Mammary epithelial cell (primary cell): ENCODE data around the gene ATIC.

Experiments used
- EZH2 ChIP-seq: IDR thresholded peaks from 2 replicates; pipeline ENCODE4 v1.6.1; 2012; ENCODE audit warnings: low read length, inconsistent platforms, borderline replicate concordance
- TF ChIP-seq, protein P1 (sequence below), 2 donors: IDR thresholded peaks in 1 of 2; conservative IDR thresholded peaks in 1 of 2; 2 replicates each; pipeline ENCODE4 v1.5.1; 2011 to 2012; ENCODE audit warnings: inconsistent platforms in 2 of 2, low read length in 2 of 2, mild to moderate bottlenecking in 2 of 2, control low read depth in 1 of 2, low read depth in 1 of 2; ENCODE audit not compliant: insufficient read depth in 1 of 2; ENCODE audit errors: extremely low read depth in 1 of 2

DNA sequence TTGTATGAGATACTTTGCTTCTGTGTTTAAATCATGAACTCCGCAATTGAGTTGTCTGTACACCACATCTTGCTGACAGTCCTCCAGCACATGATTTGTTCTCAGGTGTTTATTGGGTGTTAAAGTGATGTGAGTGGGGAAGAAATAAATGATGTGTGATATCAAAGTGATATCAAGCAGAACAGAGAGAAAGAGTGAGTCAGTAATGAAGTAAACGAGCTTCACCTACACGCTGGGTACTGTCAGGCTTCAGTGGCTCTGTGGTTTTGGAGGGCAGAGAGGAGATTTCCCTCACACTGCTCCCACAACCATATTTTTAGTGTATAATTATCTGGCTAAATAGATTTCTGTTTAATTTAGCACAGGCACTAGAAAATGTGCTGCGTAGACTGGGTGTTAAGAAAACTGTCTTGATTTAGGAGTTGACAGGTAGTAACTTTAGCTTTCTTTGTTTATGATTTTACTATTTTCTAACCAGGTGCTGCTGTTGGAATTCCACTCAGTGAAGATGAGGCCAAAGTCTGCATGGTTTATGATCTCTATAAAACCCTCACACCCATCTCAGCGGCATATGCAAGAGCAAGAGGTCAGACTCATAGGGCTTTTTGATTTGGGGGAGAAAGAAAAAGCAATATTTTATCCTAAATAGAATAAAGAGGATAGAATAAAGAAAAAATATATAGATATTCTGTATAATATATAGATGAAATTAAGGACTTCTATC is 21.2 kb downstream of the ATIC start:
- TF ChIP-seq, protein P1, sequence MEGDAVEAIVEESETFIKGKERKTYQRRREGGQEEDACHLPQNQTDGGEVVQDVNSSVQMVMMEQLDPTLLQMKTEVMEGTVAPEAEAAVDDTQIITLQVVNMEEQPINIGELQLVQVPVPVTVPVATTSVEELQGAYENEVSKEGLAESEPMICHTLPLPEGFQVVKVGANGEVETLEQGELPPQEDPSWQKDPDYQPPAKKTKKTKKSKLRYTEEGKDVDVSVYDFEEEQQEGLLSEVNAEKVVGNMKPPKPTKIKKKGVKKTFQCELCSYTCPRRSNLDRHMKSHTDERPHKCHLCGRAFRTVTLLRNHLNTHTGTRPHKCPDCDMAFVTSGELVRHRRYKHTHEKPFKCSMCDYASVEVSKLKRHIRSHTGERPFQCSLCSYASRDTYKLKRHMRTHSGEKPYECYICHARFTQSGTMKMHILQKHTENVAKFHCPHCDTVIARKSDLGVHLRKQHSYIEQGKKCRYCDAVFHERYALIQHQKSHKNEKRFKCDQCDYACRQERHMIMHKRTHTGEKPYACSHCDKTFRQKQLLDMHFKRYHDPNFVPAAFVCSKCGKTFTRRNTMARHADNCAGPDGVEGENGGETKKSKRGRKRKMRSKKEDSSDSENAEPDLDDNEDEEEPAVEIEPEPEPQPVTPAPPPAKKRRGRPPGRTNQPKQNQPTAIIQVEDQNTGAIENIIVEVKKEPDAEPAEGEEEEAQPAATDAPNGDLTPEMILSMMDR (conservative IDR thresholded peaks at IDR 0.05 in 1 of 2, IDR thresholded peaks at IDR 0.05 in 1 of 2; ENCODE audit: extremely low read depth in 1 of 2, insufficient read depth in 1 of 2, low read depth in 1 of 2, low read length in 2 of 2), result no peak
- no peak for TF ChIP-seq EZH2
